Transverse colon (tissue), 4 donors: ENCODE results near the gene TECPR2.

Experiments used
- EP300 ChIP-seq: sonication (generic); formaldehyde crosslinking; IDR thresholded peaks from one replicate; pipeline ENCODE4 v1.6.1; 2017; ENCODE audit warnings: antibody characterized with exemption, low read depth
- POLR2A ChIP-seq: fragments of 450-650 bp; IDR thresholded peaks from one replicate; pipeline ENCODE4 v1.6.1; 2016; ENCODE audit warnings: antibody characterized with exemption, mild to moderate bottlenecking, moderate library complexity
- POLR2AphosphoS5 ChIP-seq, 3 donors: sonication (generic); formaldehyde crosslinking; IDR thresholded peaks; one replicate each; pipeline ENCODE4 v1.6.1; 2016; ENCODE audit warnings: antibody characterized with exemption in 3 of 3
- TF ChIP-seq, protein P1 (sequence below), 5 experiments: fragments of 200-600 bp in 3 of 5; fragments of 450-650 bp in 2 of 5; sonication (generic) in 3 of 5; IDR thresholded peaks; 1 replicate in 2 of 5; 2 replicates in 3 of 5; pipeline ENCODE4 v1.5.1; 2016 to 2017; ENCODE audit warnings: antibody characterized with exemption in 5 of 5, inconsistent platforms in 3 of 5, mild to moderate bottlenecking in 2 of 5, moderate library complexity in 1 of 5

DNA sequence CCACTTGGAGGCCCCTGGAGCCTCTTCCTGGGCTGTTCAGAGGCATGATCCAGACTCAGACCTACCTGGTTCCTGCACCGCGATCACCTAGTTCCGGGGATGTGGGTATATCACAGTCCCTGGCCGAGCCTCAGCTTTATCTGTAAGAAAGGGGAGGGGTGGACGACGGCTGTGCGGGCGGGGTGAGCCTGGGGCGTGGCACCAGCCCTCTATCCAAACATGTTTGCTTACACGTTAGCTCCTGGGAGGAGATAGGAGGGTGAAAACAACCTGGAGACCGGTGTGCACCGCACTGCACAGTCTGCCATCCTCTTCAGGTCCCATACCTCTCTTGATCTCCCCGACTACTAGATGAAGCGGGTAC, 145.7 kb downstream of the TECPR2 start:
- TF ChIP-seq, protein P1, sequence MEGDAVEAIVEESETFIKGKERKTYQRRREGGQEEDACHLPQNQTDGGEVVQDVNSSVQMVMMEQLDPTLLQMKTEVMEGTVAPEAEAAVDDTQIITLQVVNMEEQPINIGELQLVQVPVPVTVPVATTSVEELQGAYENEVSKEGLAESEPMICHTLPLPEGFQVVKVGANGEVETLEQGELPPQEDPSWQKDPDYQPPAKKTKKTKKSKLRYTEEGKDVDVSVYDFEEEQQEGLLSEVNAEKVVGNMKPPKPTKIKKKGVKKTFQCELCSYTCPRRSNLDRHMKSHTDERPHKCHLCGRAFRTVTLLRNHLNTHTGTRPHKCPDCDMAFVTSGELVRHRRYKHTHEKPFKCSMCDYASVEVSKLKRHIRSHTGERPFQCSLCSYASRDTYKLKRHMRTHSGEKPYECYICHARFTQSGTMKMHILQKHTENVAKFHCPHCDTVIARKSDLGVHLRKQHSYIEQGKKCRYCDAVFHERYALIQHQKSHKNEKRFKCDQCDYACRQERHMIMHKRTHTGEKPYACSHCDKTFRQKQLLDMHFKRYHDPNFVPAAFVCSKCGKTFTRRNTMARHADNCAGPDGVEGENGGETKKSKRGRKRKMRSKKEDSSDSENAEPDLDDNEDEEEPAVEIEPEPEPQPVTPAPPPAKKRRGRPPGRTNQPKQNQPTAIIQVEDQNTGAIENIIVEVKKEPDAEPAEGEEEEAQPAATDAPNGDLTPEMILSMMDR (IDR thresholded peaks at IDR 0.05): no peak
- TF ChIP-seq POLR2AphosphoS5 (IDR thresholded peaks at IDR 0.05) (peak; percentile 69 to 89 (median 82)), EP300 (no peak), POLR2A (peak; percentile 87)
